Prostate gland (tissue), 2 donors: ENCODE measurements around the gene SLC34A3. TPM values are rescaled to one million over a fixed set of nuclear protein-coding genes. Genes with fewer than 3 reads are reported as not detected.

Experiments
- DNase-seq: peaks from one replicate; pipeline ENCODE4 v3.0.0-alpha.2; 2019; ENCODE audit warnings: low spot score
- H3K27ac ChIP-seq, 2 donors: fragments of 200-600 bp; sonication (generic); 2 replicates each; pipeline ENCODE4 v1.5.1; 2017 to 2019
- H3K27me3 ChIP-seq: fragments of 200-600 bp; sonication (generic); replicated peaks from 2 replicates; pipeline ENCODE4 v1.5.1; 2019; ENCODE audit not compliant: insufficient read depth
- H3K36me3 ChIP-seq, 2 donors: fragments of 200-600 bp; sonication (generic); 1 replicate in 1 of 2; 2 replicates in 1 of 2; pipeline versions ENCODE4 v1.5.1 to v1.8.1; 2017 to 2019
- H3K4me1 ChIP-seq: fragments of 200-600 bp; sonication (generic); replicated peaks from 2 replicates; pipeline ENCODE4 v1.5.1; 2019
- H3K4me3 ChIP-seq, 2 donors: fragments of 200-600 bp; sonication (generic); 2 replicates each; pipeline ENCODE4 v1.5.1; 2017 to 2019
- H3K9me3 ChIP-seq: fragments of 200-600 bp; sonication (generic); 2 replicates; pipeline ENCODE4 v1.5.1; 2017
- CTCF ChIP-seq, 4 experiments: fragments of 200-600 bp in 2 of 4; fragments of 450-650 bp in 2 of 4; sonication (generic) in 2 of 4; IDR thresholded peaks; 1 replicate in 3 of 4; 2 replicates in 1 of 4; pipeline ENCODE4 v1.5.1; 2016 to 2019; ENCODE audit warnings: antibody characterized with exemption in 4 of 4, mild to moderate bottlenecking in 2 of 4, moderate library complexity in 2 of 4
- POLR2A ChIP-seq: fragments of 450-650 bp; IDR thresholded peaks from one replicate; pipeline ENCODE4 v1.6.1; 2016; ENCODE audit warnings: antibody characterized with exemption, mild to moderate bottlenecking
- POLR2AphosphoS5 ChIP-seq: sonication (generic); formaldehyde crosslinking; IDR thresholded peaks from one replicate; pipeline ENCODE4 v1.6.1; 2017; ENCODE audit warnings: antibody characterized with exemption
- WGBS: methylation state at CpG from one replicate; pipeline ENCODE4 v1.1.5; 2018; 5-methylcytosine and 5-hydroxymethylcytosine counted together
- intact Hi-C: fragments of 100-400 bp; cut with DNase I; formaldehyde crosslinking; loops from one replicate; pipeline ENCODE4 v1.14.2; 2022
- total RNA-seq, 2 donors: library from RNA; depleted of rRNA; stranded (reverse); fragments of >200 nt; gene quantifications; one replicate each; pipeline ENCODE4 v1.1.0, GENCODE V29; 2016

SLC34A3 gene
- total RNA-seq, 2 donors from 2014 or later = 0.57 TPM; not detected in 1

DNA sequence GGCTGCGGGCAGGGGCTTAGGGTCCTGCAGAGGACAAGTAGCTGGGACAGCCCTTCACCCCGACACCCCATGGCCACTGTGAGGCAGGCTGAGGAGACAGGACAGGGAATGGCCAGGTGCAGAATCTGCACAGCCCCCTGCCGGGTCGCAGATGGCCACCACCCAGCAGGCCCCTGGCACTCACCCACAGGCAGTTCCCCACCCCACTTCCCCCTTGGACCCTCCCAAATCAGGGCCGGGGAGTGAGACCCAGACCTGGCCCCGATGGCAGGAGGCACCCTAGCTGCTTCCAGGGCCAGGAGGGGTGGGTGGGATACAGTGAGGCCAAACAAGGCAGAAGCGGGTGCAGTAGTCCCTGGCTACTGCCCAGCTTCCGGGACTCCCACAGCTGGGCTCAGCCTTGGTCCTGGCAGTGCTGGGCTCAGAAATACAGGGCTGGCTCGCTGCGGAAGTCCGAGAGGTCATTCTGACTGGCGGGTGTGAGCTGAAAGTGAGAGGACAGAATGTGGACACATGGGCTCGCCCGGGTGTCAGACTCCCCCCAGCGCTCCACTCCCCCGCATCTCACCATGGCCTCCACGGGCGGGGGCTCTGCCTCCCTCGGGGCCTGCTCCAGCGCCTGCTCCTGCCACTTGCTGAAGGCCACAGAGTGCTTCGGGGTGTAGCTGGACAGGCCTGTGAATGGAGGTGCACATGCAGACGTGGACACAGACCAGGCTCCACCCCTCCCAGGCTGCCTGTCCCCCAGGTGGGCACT, 38.8 kb upstream of the SLC34A3 start:
- Histone ChIP-seq H3K9me3 (no peaks in the 10 kb centered on the region), H3K27ac (no peak overlapping the region), H3K4me1 (peaks cover 36% of the 10 kb centered on the region), H3K36me3 (peaks cover 0 to 3% of the 10 kb centered on the region in 2 donors), H3K4me3 (no peak overlapping the region), H3K27me3 (no peaks in the 10 kb centered on the region)
- 79% methylated on average over 21 of the region's 22 CpGs for WGBS
- TF ChIP-seq POLR2AphosphoS5 = no peak
- TF ChIP-seq CTCF (IDR thresholded peaks at IDR 0.05) = no peak
- TF ChIP-seq POLR2A = no peak
- DNase-seq = no peak
- intact Hi-C loops = no loop called here

- TF ChIP-seq POLR2AphosphoS5 (no peak), POLR2A (no peak), CTCF (IDR thresholded peaks at IDR 0.05) (no peak)
- intact Hi-C loops = no loop called here
- 92% methylated on average over 10 of the region's 10 CpGs for WGBS
These were observed 38.3 kb upstream of the SLC34A3 start for GRCh38 chr9:137192448-137192780.

GRCh38 chr9:137192859-137193258, 37.8 kb upstream of the SLC34A3 start:
- TF ChIP-seq POLR2A (no peak), POLR2AphosphoS5 (no peak), CTCF (IDR thresholded peaks at IDR 0.05) (no peak)
- intact Hi-C loops = no loop called here
- 90% methylated on average over 2 of the region's 2 CpGs for WGBS
- H3K36me3 ChIP-seq = peaks cover 0 to 3% of the 10 kb centered on the region in 2 donors
- no peak overlapping the region for H3K27ac ChIP-seq
- H3K27me3 ChIP-seq = no peaks in the 10 kb centered on the region
- DNase-seq = no peak
- H3K4me3 ChIP-seq = no peak overlapping the region
- peaks cover 35% of the 10 kb centered on the region for H3K4me1 ChIP-seq
- no peaks in the 10 kb centered on the region for H3K9me3 ChIP-seq

More at GRCh38 chr9:137192448-137192780, 38.3 kb upstream of the SLC34A3 start:
- DNase-seq = no peak
- no peaks in the 10 kb centered on the region for H3K27me3 ChIP-seq
- no peaks in the 10 kb centered on the region for H3K9me3 ChIP-seq
- H3K4me1 ChIP-seq = peaks cover 33% of the 10 kb centered on the region
- H3K27ac ChIP-seq = no peak overlapping the region
- no peak overlapping the region for H3K4me3 ChIP-seq
- H3K36me3 ChIP-seq = peaks cover 0 to 3% of the 10 kb centered on the region in 2 donors

DNA sequence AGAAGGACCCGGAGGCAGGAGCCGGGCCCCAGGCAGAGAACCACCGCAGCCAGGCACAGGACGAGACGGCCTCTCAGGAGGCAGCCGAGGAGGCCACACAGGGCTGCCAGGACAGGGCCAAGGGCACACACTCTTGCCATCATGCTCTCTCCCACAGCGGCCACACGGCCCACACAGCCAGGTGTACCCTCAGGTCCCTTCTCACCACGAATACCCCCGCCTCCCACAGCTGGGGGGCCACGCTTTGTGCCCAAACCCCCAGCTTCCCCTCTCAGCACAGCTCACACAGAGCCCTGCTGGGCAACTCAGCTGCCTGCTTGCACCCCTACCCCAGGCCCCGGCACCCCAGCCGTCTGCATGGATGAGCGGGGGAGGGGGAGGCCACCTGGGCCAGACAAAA, 36.9 kb upstream of the SLC34A3 start:
- TF ChIP-seq POLR2AphosphoS5 = no peak
- TF ChIP-seq CTCF (IDR thresholded peaks at IDR 0.05) = no peak
- no peak for TF ChIP-seq POLR2A
- 87% methylated on average over 8 of the region's 14 CpGs for WGBS
- intact Hi-C loops = no loop called here
- H3K4me1 ChIP-seq = peaks cover 40% of the 10 kb centered on the region
- H3K36me3 ChIP-seq = peaks cover 0 to 3% of the 10 kb centered on the region in 2 donors
- DNase-seq = no peak
- H3K27me3 ChIP-seq = no peaks in the 10 kb centered on the region
- H3K4me3 ChIP-seq = no peak overlapping the region
- H3K27ac ChIP-seq = no peak overlapping the region
- no peaks in the 10 kb centered on the region for H3K9me3 ChIP-seq

- intact Hi-C loops = no loop called here
- Histone ChIP-seq H3K27me3 (no peaks in the 10 kb centered on the region), H3K9me3 (no peaks in the 10 kb centered on the region), H3K4me1 (peaks cover 45% of the 10 kb centered on the region), H3K4me3 (no peak overlapping the region), H3K27ac (no peak overlapping the region), H3K36me3 (peaks cover 0 to 3% of the 10 kb centered on the region in 2 donors)
- TF ChIP-seq POLR2AphosphoS5 (no peak), POLR2A (no peak), CTCF (IDR thresholded peaks at IDR 0.05) (no peak)
- no peak for DNase-seq
- 50% methylated on average over 16 of the region's 16 CpGs for WGBS
These were observed 36.3 kb upstream of the SLC34A3 start for GRCh38 chr9:137194388-137194787.
